NCI-H82 (cell line): ENCODE measurements around the gene THSD8.

Experiments used
- DNase-seq: peaks from one replicate; lab custom pipeline; 2025; lab: John Stamatoyannopoulos, UW

The THSD8 gene

GRCh38 chr19:12801466-12802266, at the start of gene THSD8, which contains the start of gene PRDX2:
THSD8 (plus strand) TSS chr19:12802069; CDS start chr19:12802072, 3 bp downstream.
PRDX2 (minus strand) TSS chr19:12801800; CDS start chr19:12801261, 539 bp downstream.
- DNase-seq = peak; percentile 94

- no peak for DNase-seq
Measured at GRCh38 chr19:12754465-12755196, 47.2 kb upstream of the THSD8 start.

DNA sequence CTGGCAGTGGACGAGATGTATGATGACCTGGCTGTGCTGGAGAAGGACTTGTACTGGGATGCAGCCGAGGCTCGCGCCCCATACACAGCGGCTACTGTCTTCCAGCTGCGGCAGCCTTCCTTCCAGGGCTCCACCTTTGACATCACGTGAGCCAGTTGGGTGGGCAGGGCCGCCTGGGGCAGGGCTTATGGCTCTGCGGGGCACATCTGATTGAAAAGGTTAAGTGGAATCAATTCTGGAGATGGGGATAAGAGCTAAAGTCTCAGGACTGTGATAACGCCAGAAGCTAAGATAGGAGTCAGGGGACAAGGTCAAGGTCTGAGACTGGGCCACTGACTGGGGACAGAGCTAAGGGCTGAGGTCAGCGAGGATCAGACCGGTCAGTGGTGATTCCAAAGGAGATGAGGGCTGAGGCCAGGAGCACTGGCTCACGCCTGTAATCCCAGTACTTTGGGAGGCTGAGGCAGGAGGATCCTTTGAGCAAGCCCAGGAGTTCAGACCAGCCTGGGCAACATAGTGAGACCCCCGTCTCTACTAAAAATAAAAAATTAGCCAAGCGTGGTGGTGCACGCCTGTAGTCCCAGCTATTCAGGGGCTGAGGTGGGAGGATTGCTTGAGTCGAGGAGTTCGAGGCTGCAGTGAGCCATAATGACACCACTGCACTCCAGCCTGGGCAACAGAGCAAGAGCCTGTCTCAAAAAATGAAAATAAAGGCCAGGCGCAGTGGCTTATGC, 45.6 kb upstream of the THSD8 start:
- no peak for DNase-seq

- DNase-seq = peak; percentile 95
Measured at GRCh38 chr19:12757544-12758274, 44.2 kb upstream of the THSD8 start.

- DNase-seq = no peak
Measured at GRCh38 chr19:12759686-12760085, 42.2 kb upstream of the THSD8 start.

- no peak for DNase-seq
Measured at GRCh38 chr19:12763100-12763499, 38.8 kb upstream of the THSD8 start.

DNA sequence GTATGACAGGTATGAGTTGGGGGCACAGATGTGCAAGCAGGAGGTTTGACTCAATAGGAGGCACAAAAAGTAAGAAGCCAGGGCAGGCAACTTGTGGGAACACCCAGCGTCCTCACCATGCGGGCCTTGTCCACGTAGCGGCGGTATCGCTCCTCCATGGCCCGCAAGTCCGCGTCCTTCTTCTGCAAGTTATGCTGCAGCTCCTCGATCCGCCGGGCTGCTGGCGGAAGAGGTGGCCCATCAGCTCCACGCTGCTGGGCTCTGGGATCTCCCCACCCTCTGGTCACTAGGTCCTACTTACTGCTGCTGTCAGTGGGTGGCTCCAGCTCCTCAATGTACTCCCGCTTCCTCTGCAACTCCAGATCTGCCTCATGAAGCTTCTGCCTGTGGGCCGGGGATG, 37.2 kb upstream of the THSD8 start:
- no peak for DNase-seq

DNA sequence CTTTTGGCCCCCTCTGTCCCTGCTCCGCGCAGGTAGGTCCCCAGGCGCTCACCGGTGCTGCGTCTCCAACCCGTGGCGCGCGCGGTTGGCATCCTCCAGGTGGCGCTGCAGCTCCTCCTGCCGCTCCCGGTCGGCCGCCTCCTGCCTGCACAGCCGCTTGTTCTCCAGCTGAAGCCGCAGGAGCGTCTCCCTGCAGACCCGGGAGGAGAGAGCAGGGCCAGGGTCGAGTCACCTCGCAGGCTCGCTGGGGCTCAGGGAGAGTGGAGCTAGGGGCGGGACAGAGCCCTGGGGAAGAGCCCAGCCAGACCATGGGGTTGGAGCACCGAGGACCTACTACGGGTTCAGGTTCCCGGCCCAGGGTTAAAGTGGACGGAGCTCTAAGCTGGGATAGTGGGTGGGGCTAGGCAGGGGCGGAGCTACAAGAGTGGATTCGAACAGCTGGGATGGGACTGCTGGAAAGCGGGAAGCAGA, 35.8 kb upstream of the THSD8 start:
- DNase-seq = no peak

- no peak for DNase-seq
Measured at GRCh38 chr19:12767150-12767549, 34.7 kb upstream of the THSD8 start.

DNA sequence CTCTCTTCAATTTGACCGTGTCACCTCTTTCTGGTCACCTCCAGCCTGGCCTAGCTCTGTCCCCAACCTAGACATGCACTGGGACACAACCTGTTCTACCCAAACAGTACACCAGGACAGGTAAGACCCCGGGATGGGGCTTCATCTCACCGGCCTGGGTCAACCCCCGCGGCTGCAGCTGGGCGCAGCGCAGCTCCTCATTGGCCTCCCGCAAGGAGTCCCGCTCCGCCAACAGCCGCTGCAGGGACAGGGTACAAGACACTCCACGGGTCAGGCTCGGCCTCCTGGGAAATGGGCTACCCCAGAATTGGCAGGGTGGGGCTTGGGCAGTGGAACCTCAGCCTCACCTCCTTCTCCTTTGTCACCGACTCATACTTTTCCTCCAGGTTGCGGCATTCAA, 34.2 kb upstream of the THSD8 start:
- no peak for DNase-seq

GRCh38 chr19:12769689-12770088, 32.2 kb upstream of the THSD8 start:
- peak; percentile 98 for DNase-seq

GRCh38 chr19:12770922-12771321, 30.9 kb upstream of the THSD8 start:
- no peak for DNase-seq

- no peak for DNase-seq
Measured at GRCh38 chr19:12772323-12772722, 29.5 kb upstream of the THSD8 start.

DNA sequence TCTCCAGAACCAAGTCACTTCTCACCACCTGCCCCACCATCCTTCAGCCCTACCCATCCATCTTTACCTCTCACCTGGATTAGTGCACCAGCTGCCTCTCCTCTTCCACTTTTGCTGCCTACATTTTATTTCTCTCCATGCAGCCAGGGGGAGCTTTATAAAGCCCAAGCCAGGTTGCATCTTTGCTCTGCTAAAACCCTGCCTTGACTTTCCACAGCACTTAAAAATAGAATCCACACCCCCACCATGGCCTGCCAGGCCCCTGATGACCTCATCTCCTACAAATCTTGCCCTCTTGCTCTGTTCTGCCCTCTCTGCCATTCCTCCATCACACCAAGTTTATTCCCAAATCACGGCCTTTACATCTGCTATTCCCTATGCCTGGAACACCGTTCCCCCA, 28.3 kb upstream of the THSD8 start:
- DNase-seq = peak; percentile 75

- peak; percentile 71 for DNase-seq
Measured at GRCh38 chr19:12774588-12775555, 27.0 kb upstream of the THSD8 start, which contains the start of gene HOOK2. HOOK2 (minus strand) TSS chr19:12775552; CDS start chr19:12775449, 103 bp downstream.

- peak; percentile 95 for DNase-seq
Measured at GRCh38 chr19:12777217-12778016, 24.5 kb upstream of the THSD8 start.

DNA sequence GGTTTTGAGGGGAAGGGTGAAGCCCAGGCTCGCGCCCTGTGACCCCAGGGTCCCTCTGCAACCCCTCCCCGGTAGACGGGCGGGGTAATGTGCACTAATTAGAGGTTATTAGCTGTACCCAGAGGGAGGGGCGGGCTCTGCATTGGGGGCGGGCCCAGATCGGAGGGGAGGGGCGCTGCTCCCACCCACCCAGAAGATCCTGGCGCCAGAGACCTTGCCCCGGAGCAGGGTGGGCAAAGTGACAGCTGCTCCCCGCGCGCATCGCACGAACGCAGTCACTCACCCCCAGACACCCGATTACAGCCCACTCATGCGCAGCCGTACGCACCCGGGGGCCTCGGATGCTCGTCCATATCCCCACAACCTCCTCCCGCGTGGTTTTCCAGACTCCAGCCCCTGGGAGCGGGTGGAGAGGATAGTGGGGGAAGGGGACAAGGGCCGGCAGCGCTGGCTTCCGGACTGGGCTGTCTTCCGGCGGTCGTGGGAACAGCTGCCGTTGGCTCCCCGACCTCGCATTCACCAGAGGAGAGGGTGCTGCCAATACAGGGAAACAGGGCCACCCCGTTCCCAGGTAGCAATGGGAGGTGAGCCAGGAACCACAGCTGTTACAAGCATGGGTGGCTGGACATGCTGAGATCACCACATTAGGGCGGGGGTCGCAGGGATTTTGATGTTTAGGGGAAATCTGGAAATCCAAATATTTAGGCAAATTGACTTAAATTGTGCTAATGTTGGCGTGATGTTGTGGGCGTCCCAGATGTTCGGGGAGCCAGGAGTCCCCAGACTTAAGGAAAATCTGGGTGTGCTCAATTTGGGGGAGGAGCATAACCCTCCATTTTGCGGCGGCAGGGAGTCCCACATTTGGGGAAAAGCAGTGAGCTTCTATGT, 23.6 kb upstream of the THSD8 start:
- DNase-seq = peak; percentile 97

DNA sequence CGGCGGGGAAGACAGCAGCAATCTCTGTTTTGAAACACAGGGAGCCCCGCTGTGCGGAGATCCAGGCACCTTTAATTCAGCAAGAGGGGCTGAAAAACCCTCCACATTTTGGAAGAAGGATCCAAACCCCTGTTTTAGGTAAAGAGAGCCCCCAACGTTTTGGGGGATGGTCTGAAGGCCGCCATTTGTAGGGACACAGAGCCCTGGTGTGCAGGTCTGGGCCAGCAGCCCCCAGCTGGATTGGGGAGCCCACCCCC, 23.0 kb upstream of the THSD8 start:
- DNase-seq = no peak
